ENCODE data around the gene CHD1.

Gene CHD1

GRCh38 chr5:98904780-98905179 lies 24.0 kb downstream of the CHD1 start:
- Mint-ChIP-seq H3K36me3 (ENCODE audit: low read depth) (peaks cover 49% of the 10 kb centered on the region), H3K27ac (no peak overlapping the region), H3K9me3 (no peaks in the 10 kb centered on the region), H3K4me3 (no peak overlapping the region), H3K27me3 (no peaks in the 10 kb centered on the region), H3K4me1 (ENCODE audit: low read depth) (peaks cover 14% of the 10 kb centered on the region)
- intact Hi-C loops (cut with micrococcal nuclease): loop anchor here (10.0 kb wide), 1 partner anchor 410 kb away; no protein-coding TSS in a partner anchor

GRCh38 chr5:98902733-98903132 lies 26.1 kb downstream of the CHD1 start:
- H3K4me3 Mint-ChIP-seq: no peak overlapping the region
- intact Hi-C loops (cut with micrococcal nuclease): loop anchor here (10.0 kb wide), 1 partner anchor 412 kb away; no protein-coding TSS in a partner anchor

GRCh38 chr5:98899456-98899855 lies 29.4 kb downstream of the CHD1 start:
- no peaks in the 10 kb centered on the region for H3K9me3 Mint-ChIP-seq
- intact Hi-C loops (cut with micrococcal nuclease): loop anchor here (5.0 kb wide), 1 partner anchor 37 kb away; no protein-coding TSS in a partner anchor
- H3K36me3 Mint-ChIP-seq (ENCODE audit: low read depth): peaks cover 89% of the 10 kb centered on the region
- no peaks in the 10 kb centered on the region for H3K4me1 Mint-ChIP-seq (ENCODE audit: low read depth)
- peak overlapping the region; percentile 17 for H3K27ac Mint-ChIP-seq
- H3K4me3 Mint-ChIP-seq: no peak overlapping the region
- H3K27me3 Mint-ChIP-seq: no peaks in the 10 kb centered on the region

More at GRCh38 chr5:98902733-98903132, 26.1 kb downstream of the CHD1 start:
- H3K9me3 Mint-ChIP-seq: no peaks in the 10 kb centered on the region
- peaks cover under 1% of the 10 kb centered on the region for H3K4me1 Mint-ChIP-seq (ENCODE audit: low read depth)
- H3K27ac Mint-ChIP-seq: no peak overlapping the region
- H3K36me3 Mint-ChIP-seq (ENCODE audit: low read depth): peaks cover 64% of the 10 kb centered on the region
- H3K27me3 Mint-ChIP-seq: no peaks in the 10 kb centered on the region

- no peaks in the 10 kb centered on the region for H3K9me3 Mint-ChIP-seq
- no peaks in the 10 kb centered on the region for H3K27me3 Mint-ChIP-seq
- no peak overlapping the region for H3K27ac Mint-ChIP-seq
- H3K4me3 Mint-ChIP-seq: no peak overlapping the region
- intact Hi-C loops (cut with micrococcal nuclease): loop anchor here (5.0 kb wide), 1 partner anchor 36 kb away; no protein-coding TSS in a partner anchor
- H3K4me1 Mint-ChIP-seq (ENCODE audit: low read depth): no peaks in the 10 kb centered on the region
- peaks cover 82% of the 10 kb centered on the region for H3K36me3 Mint-ChIP-seq (ENCODE audit: low read depth)
These were observed 30.1 kb downstream of the CHD1 start for GRCh38 chr5:98898743-98899142.

- peaks cover 87% of the 10 kb centered on the region for H3K36me3 Mint-ChIP-seq (ENCODE audit: low read depth)
- intact Hi-C loops (cut with micrococcal nuclease): no loop called here
- no peak overlapping the region for H3K27ac Mint-ChIP-seq
These were observed 37.2 kb downstream of the CHD1 start for GRCh38 chr5:98891591-98891990.

GRCh38 chr5:98880598-98880997 lies 48.2 kb downstream of the CHD1 start:
- intact Hi-C loops (cut with micrococcal nuclease): no loop called here
- Mint-ChIP-seq H3K36me3 (ENCODE audit: low read depth) (peaks cover 88% of the 10 kb centered on the region), H3K4me3 (no peak overlapping the region), H3K27me3 (no peaks in the 10 kb centered on the region), H3K9me3 (no peaks in the 10 kb centered on the region), H3K4me1 (ENCODE audit: low read depth) (no peaks in the 10 kb centered on the region), H3K27ac (no peak overlapping the region)

More at GRCh38 chr5:98891591-98891990, 37.2 kb downstream of the CHD1 start:
- no peaks in the 10 kb centered on the region for H3K4me1 Mint-ChIP-seq (ENCODE audit: low read depth)
- H3K27me3 Mint-ChIP-seq: no peaks in the 10 kb centered on the region
- no peak overlapping the region for H3K4me3 Mint-ChIP-seq
- no peaks in the 10 kb centered on the region for H3K9me3 Mint-ChIP-seq

GRCh38 chr5:98880151-98880550 lies 48.7 kb downstream of the CHD1 start:
- Mint-ChIP-seq H3K9me3 (no peaks in the 10 kb centered on the region), H3K27me3 (no peaks in the 10 kb centered on the region), H3K4me3 (no peak overlapping the region), H3K4me1 (ENCODE audit: low read depth) (no peaks in the 10 kb centered on the region), H3K36me3 (ENCODE audit: low read depth) (peaks cover 91% of the 10 kb centered on the region), H3K27ac (no peak overlapping the region)
- intact Hi-C loops (cut with micrococcal nuclease): no loop called here

GRCh38 chr5:98877600-98877999 lies 51.2 kb downstream of the CHD1 start:
- Mint-ChIP-seq H3K9me3 (no peaks in the 10 kb centered on the region), H3K27me3 (no peaks in the 10 kb centered on the region), H3K4me3 (no peak overlapping the region), H3K4me1 (ENCODE audit: low read depth) (no peaks in the 10 kb centered on the region), H3K27ac (no peak overlapping the region), H3K36me3 (ENCODE audit: low read depth) (peaks cover 83% of the 10 kb centered on the region)
- intact Hi-C loops (cut with micrococcal nuclease): no loop called here

GRCh38 chr5:98872674-98873073 lies 56.1 kb downstream of the CHD1 start:
- Mint-ChIP-seq H3K27ac (no peak overlapping the region), H3K4me1 (ENCODE audit: low read depth) (no peaks in the 10 kb centered on the region), H3K9me3 (no peaks in the 10 kb centered on the region), H3K36me3 (ENCODE audit: low read depth) (peaks cover 90% of the 10 kb centered on the region), H3K27me3 (no peaks in the 10 kb centered on the region), H3K4me3 (no peak overlapping the region)
- intact Hi-C loops (cut with micrococcal nuclease): no loop called here

GRCh38 chr5:98865690-98866089 lies 63.1 kb downstream of the CHD1 start:
- H3K4me1 Mint-ChIP-seq (ENCODE audit: low read depth): no peaks in the 10 kb centered on the region
- peaks cover 88% of the 10 kb centered on the region for H3K36me3 Mint-ChIP-seq (ENCODE audit: low read depth)
- H3K27ac Mint-ChIP-seq: no peak overlapping the region
- intact Hi-C loops (cut with micrococcal nuclease): no loop called here
- H3K27me3 Mint-ChIP-seq: no peaks in the 10 kb centered on the region
- no peak overlapping the region for H3K4me3 Mint-ChIP-seq
- H3K9me3 Mint-ChIP-seq: no peaks in the 10 kb centered on the region

GRCh38 chr5:98847054-98847453 lies 81.8 kb downstream of the CHD1 start:
- intact Hi-C loops (cut with micrococcal nuclease): no loop called here
- Mint-ChIP-seq H3K9me3 (peaks cover 15% of the 10 kb centered on the region), H3K36me3 (ENCODE audit: low read depth) (peaks cover under 1% of the 10 kb centered on the region), H3K27me3 (no peaks in the 10 kb centered on the region), H3K4me3 (no peak overlapping the region), H3K27ac (no peak overlapping the region), H3K4me1 (ENCODE audit: low read depth) (no peaks in the 10 kb centered on the region)

GRCh38 chr5:98846520-98846919 lies 82.3 kb downstream of the CHD1 start:
- intact Hi-C loops (cut with micrococcal nuclease): no loop called here
- Mint-ChIP-seq H3K27me3 (no peaks in the 10 kb centered on the region), H3K4me1 (ENCODE audit: low read depth) (no peaks in the 10 kb centered on the region), H3K4me3 (no peak overlapping the region), H3K27ac (no peak overlapping the region), H3K36me3 (ENCODE audit: low read depth) (no peaks in the 10 kb centered on the region), H3K9me3 (peaks cover 15% of the 10 kb centered on the region)

GRCh38 chr5:98845878-98846277 lies 82.9 kb downstream of the CHD1 start:
- no peak overlapping the region for H3K27ac Mint-ChIP-seq
- intact Hi-C loops (cut with micrococcal nuclease): no loop called here
- no peaks in the 10 kb centered on the region for H3K36me3 Mint-ChIP-seq (ENCODE audit: low read depth)
- no peaks in the 10 kb centered on the region for H3K4me1 Mint-ChIP-seq (ENCODE audit: low read depth)
- no peak overlapping the region for H3K4me3 Mint-ChIP-seq
- H3K27me3 Mint-ChIP-seq: no peaks in the 10 kb centered on the region
- peaks cover 15% of the 10 kb centered on the region for H3K9me3 Mint-ChIP-seq

- intact Hi-C loops (cut with micrococcal nuclease): no loop called here
- Mint-ChIP-seq H3K27ac (no peak overlapping the region), H3K4me3 (no peak overlapping the region), H3K27me3 (no peaks in the 10 kb centered on the region), H3K9me3 (peaks cover 15% of the 10 kb centered on the region), H3K4me1 (ENCODE audit: low read depth) (peaks cover 1% of the 10 kb centered on the region), H3K36me3 (ENCODE audit: low read depth) (no peaks in the 10 kb centered on the region)
These were observed 83.9 kb downstream of the CHD1 start for GRCh38 chr5:98844865-98845264.

- no peaks in the 10 kb centered on the region for H3K36me3 Mint-ChIP-seq (ENCODE audit: low read depth)
- no peak overlapping the region for H3K27ac Mint-ChIP-seq
- H3K9me3 Mint-ChIP-seq: peaks cover 15% of the 10 kb centered on the region
- H3K4me3 Mint-ChIP-seq: no peak overlapping the region
- H3K27me3 Mint-ChIP-seq: no peaks in the 10 kb centered on the region
- H3K4me1 Mint-ChIP-seq (ENCODE audit: low read depth): peaks cover 4% of the 10 kb centered on the region
- intact Hi-C loops (cut with micrococcal nuclease): no loop called here
These were observed 85.3 kb downstream of the CHD1 start for GRCh38 chr5:98843481-98843880.

All from dendritic cell treated with granulocyte-macrophage colony-stimulating factor and Interleukin-4, amounts not matched to agents 40 ng/mL and 50 ng/mL, for 4 days (primary cell).